ENCODE data around the gene MACROD1.
"Not testable (repeated sequence)": the region's sequence is repeated elsewhere in the genome, so short reads cannot be mapped to it uniquely, and the experiment has no call there.

The MACROD1 gene

DNA sequence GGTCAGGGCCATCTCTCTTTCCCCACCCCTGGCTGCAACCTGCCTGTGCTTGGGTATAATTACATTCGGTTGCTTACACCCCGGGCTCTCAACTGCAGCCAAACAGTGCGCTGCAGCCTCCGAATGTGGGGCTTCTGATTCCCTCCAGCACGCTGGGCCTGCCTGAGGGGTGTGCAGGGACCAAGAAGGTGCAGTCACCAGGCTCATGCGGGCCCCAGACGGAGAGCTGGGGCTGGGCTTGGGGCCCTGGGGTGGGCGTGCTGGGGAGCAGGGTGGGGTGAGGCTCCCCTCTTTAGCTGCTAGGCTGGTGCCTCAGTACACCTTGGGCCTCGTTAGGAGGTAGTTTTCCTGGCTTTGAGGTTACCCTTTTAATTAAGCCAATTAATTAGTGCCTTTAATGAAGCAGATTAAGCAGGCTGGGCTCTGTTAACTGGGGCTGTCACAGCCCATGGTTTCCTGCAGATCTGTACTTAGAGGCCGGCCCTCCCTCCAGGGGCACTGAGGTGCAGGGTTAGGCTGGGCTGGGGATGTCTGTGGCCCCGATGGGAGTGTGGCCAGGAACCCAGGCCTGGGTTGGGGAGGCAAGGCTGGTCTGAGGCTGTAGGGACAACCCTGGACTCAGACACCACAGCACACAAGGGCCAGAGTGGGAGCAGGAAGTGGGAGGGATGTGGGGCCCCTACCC is 112.8 kb downstream of the MACROD1 start:
- no peak for DNase-seq

GRCh38 chr11:64052436-64052835 is 113.5 kb downstream of the MACROD1 start:
- no peak for DNase-seq

DNA sequence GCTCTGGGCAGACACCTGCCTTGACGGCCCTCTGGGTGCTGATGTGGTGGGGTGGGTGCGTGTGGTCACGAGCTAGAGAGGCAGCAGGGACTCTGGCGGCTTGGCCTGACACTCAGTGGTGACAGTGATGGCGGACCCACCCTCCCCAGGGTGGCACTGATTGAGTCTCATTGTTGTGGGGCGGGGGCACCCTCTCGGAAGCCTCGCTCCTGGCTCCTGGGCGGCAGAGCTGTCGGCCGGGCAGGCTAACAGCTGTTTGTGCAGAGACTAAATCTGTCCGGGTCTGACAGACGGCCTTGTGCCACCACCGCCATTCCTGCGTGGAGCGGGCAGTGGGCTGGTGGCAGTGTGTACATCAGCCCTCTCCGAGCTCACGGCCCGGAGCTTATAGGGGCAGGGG is 114.6 kb downstream of the MACROD1 start:
- DNase-seq, result no peak

DNA sequence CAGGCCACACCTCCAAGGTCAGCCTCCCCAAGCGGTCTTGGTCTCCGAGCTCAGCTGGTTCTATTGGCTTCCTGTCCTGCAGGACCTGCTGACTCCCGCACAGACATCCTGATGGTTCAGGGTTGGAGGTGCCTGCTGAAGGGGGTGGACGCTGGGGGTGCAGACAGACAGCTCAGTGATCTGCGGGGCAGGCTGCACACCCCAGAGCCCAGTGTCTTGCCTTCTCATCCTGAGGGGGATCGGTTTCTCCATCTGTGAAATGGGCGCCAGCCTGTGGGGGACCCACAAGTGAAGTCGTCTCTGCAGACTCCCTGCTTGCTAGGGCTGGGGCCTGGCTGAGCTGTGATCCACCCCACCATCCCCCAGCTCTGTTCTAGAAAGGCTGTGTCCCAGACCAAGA is 116.4 kb downstream of the MACROD1 start:
- DNase-seq, result no peak

DNA sequence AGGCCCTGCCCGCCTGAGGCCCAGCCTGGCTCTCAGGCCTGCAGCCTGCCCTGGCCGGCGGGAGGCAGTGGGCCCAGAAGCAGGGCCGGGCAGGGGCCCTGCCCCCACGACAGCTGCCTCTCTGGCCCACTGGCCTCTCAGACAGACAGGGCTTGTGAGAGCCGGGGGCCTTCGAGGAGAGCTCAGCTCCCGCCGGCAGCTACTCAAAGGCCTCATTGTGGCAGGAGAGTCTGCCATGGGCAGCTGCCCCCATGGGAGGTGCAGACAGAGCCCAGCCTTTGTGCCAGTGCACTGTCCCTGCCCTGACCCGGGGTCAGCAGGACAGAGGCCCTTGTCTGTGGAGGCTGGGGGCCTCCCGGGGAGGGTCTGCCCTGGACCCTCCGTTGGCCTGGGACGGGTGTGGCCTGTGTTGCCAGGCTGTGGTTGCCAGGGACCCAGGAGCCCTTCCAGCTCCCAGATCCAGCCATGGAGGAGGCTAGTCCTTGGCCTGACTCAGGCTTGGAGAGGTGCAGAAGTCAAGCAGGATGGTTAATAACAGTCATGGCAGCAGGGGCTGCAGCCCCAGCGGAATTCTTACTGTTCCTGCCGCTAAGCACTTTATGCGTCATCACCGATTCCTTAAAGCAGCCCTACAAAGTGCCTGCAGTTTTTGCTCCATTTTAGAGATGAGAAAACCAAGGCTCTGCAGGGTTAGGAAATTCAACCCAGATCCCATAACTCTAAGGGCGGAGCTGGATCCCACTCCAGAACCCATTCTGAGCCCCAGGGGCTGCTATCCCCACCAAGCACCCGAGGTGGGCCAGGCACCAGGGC is 117.7 kb downstream of the MACROD1 start:
- no peak for DNase-seq

- DNase-seq, result not testable (repeated sequence)
Observed at GRCh38 chr11:64047373-64047772, 118.5 kb downstream of the MACROD1 start.

DNA sequence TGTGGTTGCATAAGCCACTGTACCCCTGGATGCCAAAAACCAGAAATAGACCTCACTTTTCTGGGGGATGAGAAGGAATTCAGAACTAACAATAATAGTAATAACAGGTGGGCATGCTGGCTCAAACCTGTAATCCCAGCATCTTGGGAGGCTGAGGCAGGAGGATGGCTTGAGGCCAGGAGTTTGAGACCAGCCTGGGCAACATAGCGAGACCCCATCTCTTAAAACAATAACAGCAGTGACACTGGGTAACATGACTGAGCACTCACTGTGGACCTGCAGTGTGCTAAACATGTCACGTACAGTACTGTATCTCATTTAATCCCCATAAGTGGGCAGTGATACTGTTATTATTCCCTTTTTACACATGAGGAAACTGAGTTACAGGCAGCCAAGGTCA is 120.2 kb downstream of the MACROD1 start:
- no peak for DNase-seq

GRCh38 chr11:64044730-64045393 is 121.1 kb downstream of the MACROD1 start:
- DNase-seq, result no peak

GRCh38 chr11:64043545-64043944 is 122.4 kb downstream of the MACROD1 start:
- DNase-seq, result no peak

DNA sequence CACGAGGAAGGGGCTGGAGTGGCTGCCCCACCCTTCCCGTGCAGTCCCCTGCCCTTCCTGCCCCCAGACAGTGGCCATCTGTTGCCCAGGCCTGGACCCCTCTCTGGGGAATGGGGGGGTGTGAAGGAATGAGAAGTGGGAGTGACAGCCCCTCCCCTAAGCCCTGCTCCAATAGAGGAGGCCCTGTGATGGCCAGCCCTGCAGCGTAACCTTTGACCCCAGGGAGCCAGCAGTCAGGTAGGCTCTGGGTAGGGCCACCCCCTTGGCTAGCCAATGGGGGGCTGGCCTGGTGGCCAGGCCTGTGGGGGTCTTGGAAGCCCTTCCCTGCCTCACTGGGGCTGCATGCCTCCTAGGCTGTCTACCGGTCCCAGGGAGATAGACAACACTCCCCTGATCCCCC is 123.6 kb downstream of the MACROD1 start:
- no peak for DNase-seq

DNA sequence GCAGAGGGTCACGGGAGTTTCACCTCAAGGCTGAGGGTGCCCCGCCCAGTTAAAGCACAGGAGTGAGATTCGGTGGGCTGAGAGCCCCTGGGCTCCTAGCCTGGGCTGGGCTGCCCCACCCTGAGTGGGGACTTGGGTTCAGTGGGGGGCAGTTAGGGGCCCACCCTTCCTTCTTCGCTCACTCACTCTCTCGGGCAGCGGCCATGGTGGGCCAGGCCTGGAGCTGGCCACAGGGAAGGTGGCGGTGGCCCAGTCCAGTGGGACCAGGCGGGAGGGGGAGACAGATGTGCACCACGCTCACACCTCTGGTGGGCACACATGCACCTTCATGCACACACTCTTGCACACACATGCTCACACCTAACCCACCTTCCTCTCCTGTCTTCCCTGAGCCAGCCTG is 124.1 kb downstream of the MACROD1 start:
- DNase-seq, result no peak

DNA sequence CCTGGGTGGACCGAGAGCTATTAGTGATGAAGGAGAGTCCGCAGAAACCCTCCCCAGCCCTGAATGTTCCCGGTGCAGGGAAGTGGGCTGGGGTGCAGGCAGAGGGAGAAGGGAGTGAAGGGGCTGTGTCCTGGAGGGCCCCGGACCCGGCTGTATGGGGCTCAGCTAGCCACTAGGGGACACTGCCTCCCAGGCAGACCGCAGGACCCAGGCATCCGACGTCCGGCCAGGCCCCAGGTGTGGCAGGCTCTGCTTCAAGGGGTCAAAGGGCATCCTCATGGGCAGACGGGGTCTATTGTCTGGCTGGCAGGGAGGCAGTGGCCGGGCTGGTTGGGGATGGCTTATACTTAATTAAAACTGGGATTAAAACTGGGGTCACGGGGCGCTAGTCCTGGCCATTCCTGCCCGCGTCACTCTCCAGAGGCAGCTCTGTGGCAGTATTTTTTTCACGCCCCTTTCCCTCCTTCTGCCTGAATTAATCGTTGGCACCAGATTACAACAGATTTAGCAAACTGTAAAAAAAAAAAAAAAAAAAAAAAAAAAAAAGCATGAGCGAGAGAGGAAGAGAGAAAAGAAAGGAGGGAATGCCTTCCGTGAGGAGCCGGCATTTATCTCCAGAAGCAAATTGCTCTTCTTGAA is 125.1 kb downstream of the MACROD1 start:
- DNase-seq, result no peak

GRCh38 chr11:64039012-64039665 is 126.8 kb downstream of the MACROD1 start:
- DNase-seq, result no peak

- no peak for DNase-seq
Observed at GRCh38 chr11:64038500-64038899, 127.4 kb downstream of the MACROD1 start.

DNA sequence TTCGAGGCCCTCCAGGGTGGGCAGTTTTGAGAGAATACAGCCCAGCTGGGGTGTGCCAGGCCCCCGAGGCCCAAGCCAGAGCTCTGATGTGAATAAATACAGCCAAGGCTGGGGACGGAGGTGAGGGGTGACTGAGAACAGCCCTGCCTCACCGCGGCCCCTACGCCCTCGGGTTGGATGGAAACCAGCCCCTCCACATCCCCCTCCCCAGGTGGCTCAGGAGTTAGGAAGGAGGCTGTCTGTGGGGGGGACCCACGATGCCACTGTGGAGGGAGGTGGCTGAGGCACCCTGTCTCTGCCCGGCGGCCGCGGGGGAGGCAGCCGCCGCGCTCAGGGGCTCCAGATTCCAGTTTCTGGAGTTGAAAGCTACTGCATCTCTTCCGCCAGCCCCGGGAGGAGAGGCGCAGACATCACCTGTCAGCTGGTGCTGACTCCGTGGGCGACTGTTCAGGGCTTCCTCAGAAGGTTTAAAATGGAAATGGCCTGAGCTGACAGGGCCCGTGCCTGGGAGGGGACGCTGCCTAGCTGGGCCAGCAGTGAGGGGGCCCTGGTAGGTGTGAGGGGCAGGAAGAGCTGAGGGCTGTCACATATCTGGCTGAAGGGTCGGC is 128.8 kb downstream of the MACROD1 start:
- DNase-seq, result no peak

GRCh38 chr11:64036087-64037026 is 129.6 kb downstream of the MACROD1 start:
- no peak for DNase-seq

DNA sequence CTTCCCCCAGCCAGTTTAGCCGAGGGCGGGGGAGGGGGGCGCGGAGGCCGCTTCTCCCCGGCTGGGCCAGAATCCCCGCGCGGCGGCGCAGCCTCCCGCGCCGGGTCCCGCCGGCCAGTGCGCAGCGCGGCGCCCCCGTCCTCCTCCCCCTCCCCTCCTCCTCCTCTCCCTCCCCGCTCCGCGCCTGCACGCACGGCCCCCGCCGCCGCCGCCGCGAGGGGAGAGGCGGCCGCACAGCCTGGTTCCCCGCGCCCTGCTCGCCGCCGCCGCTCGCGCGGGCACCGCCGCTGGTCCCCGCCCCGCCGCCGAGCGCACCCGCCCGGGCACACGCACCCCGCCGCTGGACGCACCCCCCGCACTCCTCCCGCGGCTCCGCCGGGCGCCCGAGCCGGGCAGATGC is 130.3 kb downstream of the MACROD1 start, which contains the start of gene FLRT1:
FLRT1 (plus strand) TSS at position 356 of the 400 bp plus-strand sequence. CDS start 80,337 bp downstream, outside the sequence.
- DNase-seq, result no peak

GRCh38 chr11:64035081-64035524 is 130.8 kb downstream of the MACROD1 start:
- DNase-seq, result no peak

DNA sequence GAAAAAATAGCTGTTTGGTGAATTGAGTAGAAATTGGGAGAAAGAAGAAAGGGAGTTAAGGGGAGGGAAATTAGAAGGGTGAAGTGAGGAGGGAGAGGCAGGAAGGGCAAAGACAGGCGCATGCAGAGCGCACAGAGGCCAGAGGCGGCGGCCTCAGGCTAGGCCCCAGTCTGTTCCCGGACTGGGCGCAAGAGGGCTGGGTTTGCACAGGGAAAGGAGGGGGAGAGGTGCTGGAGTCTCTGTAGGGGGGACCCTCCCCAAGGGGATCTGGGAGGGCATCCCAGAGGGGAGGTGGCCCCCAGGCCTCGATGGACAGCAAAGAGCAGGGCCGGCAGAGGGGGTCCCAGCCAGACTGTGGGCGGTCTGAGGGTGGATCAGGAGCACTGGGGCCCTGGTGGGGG is 131.5 kb downstream of the MACROD1 start:
- no peak for DNase-seq

- DNase-seq, result no peak
Observed at GRCh38 chr11:64032050-64032449, 133.9 kb downstream of the MACROD1 start.

- DNase-seq, result no peak
Observed at GRCh38 chr11:64031001-64031400, 134.9 kb downstream of the MACROD1 start.
